ENCODE results near the gene TRMT13. TPM values are rescaled to one million over a fixed set of nuclear protein-coding genes. Genes with fewer than 3 reads are reported as not detected.

The TRMT13 gene
- total and polyA plus RNA-seq, 2 of the 13 experiments (the other 11 are each of a cell fraction or from before 2014, with no cell fraction given), result 10.0 to 12.4 TPM

GRCh38 chr1:100132566-100133477 is at the start of gene TRMT13, which contains the start of gene SASS6 (continued):
- TF ChIP-seq, protein P1, sequence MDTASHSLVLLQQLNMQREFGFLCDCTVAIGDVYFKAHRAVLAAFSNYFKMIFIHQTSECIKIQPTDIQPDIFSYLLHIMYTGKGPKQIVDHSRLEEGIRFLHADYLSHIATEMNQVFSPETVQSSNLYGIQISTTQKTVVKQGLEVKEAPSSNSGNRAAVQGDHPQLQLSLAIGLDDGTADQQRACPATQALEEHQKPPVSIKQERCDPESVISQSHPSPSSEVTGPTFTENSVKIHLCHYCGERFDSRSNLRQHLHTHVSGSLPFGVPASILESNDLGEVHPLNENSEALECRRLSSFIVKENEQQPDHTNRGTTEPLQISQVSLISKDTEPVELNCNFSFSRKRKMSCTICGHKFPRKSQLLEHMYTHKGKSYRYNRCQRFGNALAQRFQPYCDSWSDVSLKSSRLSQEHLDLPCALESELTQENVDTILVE (CRISPR knock-in tag; IDR thresholded peaks at IDR 0.05), result peak; percentile 90
- TF ChIP-seq KDM6A (CRISPR knock-in tag; IDR thresholded peaks at IDR 0.05; ENCODE audit: low read depth) (no peak), ARNT2 (CRISPR knock-in tag; IDR thresholded peaks at IDR 0.05; ENCODE audit: low read depth) (peak; percentile 72; the same call in 1 of the 2 replicates), MLX (CRISPR knock-in tag; IDR thresholded peaks at IDR 0.05) (no peak; the same call in 1 of the 2 replicates), ZBTB49 (CRISPR knock-in tag; IDR thresholded peaks at IDR 0.05; ENCODE audit: borderline replicate concordance) (peak; percentile 20; the same call in 1 of the 2 replicates), ZNF138 (CRISPR knock-in tag; IDR thresholded peaks at IDR 0.05; ENCODE audit: low read depth) (no peak), MAF1 (CRISPR knock-in tag; IDR thresholded peaks at IDR 0.05; ENCODE audit: borderline replicate concordance) (0 out of 2 replicates have a peak, but pooled peaks have one; percentile 56), CBX1 (IDR thresholded peaks at IDR 0.05; ENCODE audit: low read depth) (no peak), KAT2B (IDR thresholded peaks at IDR 0.05; ENCODE audit: borderline replicate concordance, low read depth, low read length) (no peak), RARA (CRISPR knock-in tag; IDR thresholded peaks at IDR 0.05) (peak; percentile 31; the same call in 1 of the 2 replicates), SRSF9 (IDR thresholded peaks at IDR 0.05; ENCODE audit: borderline replicate concordance, insufficient read depth, low read depth, low read length, poor library complexity, severe bottlenecking) (no peak), TARDBP (CRISPR knock-in tag; IDR thresholded peaks at IDR 0.05) (peak; percentile 74; the same call in 1 of the 2 replicates), ZNF619 (CRISPR knock-in tag; IDR thresholded peaks at IDR 0.05) (peak; percentile 81; the same call in 1 of the 2 replicates), JARID2 (CRISPR knock-in tag; IDR thresholded peaks at IDR 0.05; ENCODE audit: insufficient replicate concordance) (no peak), ATF7 (IDR thresholded peaks at IDR 0.05) (no peak), ATF7 (CRISPR knock-in tag; IDR thresholded peaks at IDR 0.05) (peak; percentile 54; the same call in 1 of the 2 replicates), ZNF563 (CRISPR knock-in tag; IDR thresholded peaks at IDR 0.05) (peak; percentile 65; the same call in 1 of the 2 replicates), MAFF (IDR thresholded peaks at IDR 0.05; ENCODE audit: low read depth, low read length) (no peak), FOXK2 (IDR thresholded peaks at IDR 0.05) (no peak), ZNF547 (CRISPR knock-in tag; IDR thresholded peaks at IDR 0.05) (peak; percentile 66; the same call in 1 of the 2 replicates)
- TF ChIP-seq, protein P2, sequence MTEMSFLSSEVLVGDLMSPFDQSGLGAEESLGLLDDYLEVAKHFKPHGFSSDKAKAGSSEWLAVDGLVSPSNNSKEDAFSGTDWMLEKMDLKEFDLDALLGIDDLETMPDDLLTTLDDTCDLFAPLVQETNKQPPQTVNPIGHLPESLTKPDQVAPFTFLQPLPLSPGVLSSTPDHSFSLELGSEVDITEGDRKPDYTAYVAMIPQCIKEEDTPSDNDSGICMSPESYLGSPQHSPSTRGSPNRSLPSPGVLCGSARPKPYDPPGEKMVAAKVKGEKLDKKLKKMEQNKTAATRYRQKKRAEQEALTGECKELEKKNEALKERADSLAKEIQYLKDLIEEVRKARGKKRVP (CRISPR knock-in tag; IDR thresholded peaks at IDR 0.05), result peak in 1 of 2 experiments; percentile 50; a peak in 1 of 4 replicates
- TF ChIP-seq, protein P3, sequence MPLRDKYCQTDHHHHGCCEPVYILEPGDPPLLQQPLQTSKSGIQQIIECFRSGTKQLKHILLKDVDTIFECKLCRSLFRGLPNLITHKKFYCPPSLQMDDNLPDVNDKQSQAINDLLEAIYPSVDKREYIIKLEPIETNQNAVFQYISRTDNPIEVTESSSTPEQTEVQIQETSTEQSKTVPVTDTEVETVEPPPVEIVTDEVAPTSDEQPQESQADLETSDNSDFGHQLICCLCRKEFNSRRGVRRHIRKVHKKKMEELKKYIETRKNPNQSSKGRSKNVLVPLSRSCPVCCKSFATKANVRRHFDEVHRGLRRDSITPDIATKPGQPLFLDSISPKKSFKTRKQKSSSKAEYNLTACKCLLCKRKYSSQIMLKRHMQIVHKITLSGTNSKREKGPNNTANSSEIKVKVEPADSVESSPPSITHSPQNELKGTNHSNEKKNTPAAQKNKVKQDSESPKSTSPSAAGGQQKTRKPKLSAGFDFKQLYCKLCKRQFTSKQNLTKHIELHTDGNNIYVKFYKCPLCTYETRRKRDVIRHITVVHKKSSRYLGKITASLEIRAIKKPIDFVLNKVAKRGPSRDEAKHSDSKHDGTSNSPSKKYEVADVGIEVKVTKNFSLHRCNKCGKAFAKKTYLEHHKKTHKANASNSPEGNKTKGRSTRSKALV (CRISPR knock-in tag; IDR thresholded peaks at IDR 0.05), result no peak

All from HepG2 (cell line).